ENCODE data around the gene IGFBP7. TPM values are rescaled to one million over a fixed set of nuclear protein-coding genes. Genes with fewer than 3 reads are reported as not detected.

IGFBP7 gene
- total RNA-seq, 1 donor from 2014 or later = 6,655 TPM

GRCh38 chr4:57091657-57092162 lies 18.5 kb downstream of the IGFBP7 start:
- DNase-seq (ENCODE audit: low spot score in 2 of 2) = peak in 1 of 2 donors; percentile 11
- no peaks in the 10 kb centered on the region for H3K9me3 ChIP-seq
- intact Hi-C loops (cut with DNase I) = no loop called here
- H3K27ac ChIP-seq = peak overlapping the region; percentile 75 to 95
- no peak for TF ChIP-seq CTCF (IDR thresholded peaks at IDR 0.05)
- peaks cover 0 to 17% of the 10 kb centered on the region in 2 donors for H3K36me3 ChIP-seq
- H3K27me3 ChIP-seq = no peaks in the 10 kb centered on the region
- H3K4me1 ChIP-seq = peaks cover 11 to 67% of the 10 kb centered on the region in 2 donors
- H3K4me3 ChIP-seq = peak overlapping the region in 1 of 2 donors; percentile 23

GRCh38 chr4:57090079-57090478 lies 20.1 kb downstream of the IGFBP7 start:
- intact Hi-C loops (cut with DNase I) = no loop called here
- Histone ChIP-seq H3K9me3 (peaks cover 0 to 3% of the 10 kb centered on the region in 2 donors), H3K27ac (peak overlapping the region; percentile 75 to 95), H3K27me3 (no peaks in the 10 kb centered on the region), H3K4me3 (no peak overlapping the region), H3K36me3 (peaks cover 0 to 17% of the 10 kb centered on the region in 2 donors), H3K4me1 (peaks cover 10 to 59% of the 10 kb centered on the region in 2 donors)
- no peak for TF ChIP-seq CTCF (IDR thresholded peaks at IDR 0.05)
- no peak for DNase-seq (ENCODE audit: low spot score in 2 of 2)

- DNase-seq (ENCODE audit: low spot score in 2 of 2) = peak in 1 of 2 donors; percentile 51
- Histone ChIP-seq H3K36me3 (peaks cover 0 to 17% of the 10 kb centered on the region in 2 donors), H3K4me3 (no peak overlapping the region), H3K9me3 (peaks cover 0 to 7% of the 10 kb centered on the region in 2 donors), H3K27ac (peak overlapping the region; percentile 75 to 95), H3K27me3 (no peaks in the 10 kb centered on the region), H3K4me1 (peaks cover 10 to 57% of the 10 kb centered on the region in 2 donors)
- intact Hi-C loops (cut with DNase I) = no loop called here
- no peak for TF ChIP-seq CTCF (IDR thresholded peaks at IDR 0.05)
These were observed 20.6 kb downstream of the IGFBP7 start for GRCh38 chr4:57089549-57089948.

- Histone ChIP-seq H3K4me1 (peaks cover 3 to 56% of the 10 kb centered on the region in 2 donors), H3K4me3 (no peak overlapping the region), H3K9me3 (peaks cover 0 to 7% of the 10 kb centered on the region in 2 donors), H3K27me3 (no peaks in the 10 kb centered on the region), H3K27ac (peak overlapping the region; percentile 95 to 96), H3K36me3 (peaks cover 0 to 16% of the 10 kb centered on the region in 2 donors)
- no peak for TF ChIP-seq CTCF (IDR thresholded peaks at IDR 0.05)
- no peak for DNase-seq (ENCODE audit: low spot score in 2 of 2)
- intact Hi-C loops (cut with DNase I) = no loop called here
These were observed 24.0 kb downstream of the IGFBP7 start for GRCh38 chr4:57086031-57086723.

GRCh38 chr4:57085278-57085677 lies 24.9 kb downstream of the IGFBP7 start:
- intact Hi-C loops (cut with DNase I) = no loop called here
- no peak for DNase-seq (ENCODE audit: low spot score in 2 of 2)
- Histone ChIP-seq H3K9me3 (peaks cover 0 to 7% of the 10 kb centered on the region in 2 donors), H3K4me1 (peaks cover 3 to 58% of the 10 kb centered on the region in 2 donors), H3K36me3 (peaks cover 0 to 7% of the 10 kb centered on the region in 2 donors), H3K4me3 (no peak overlapping the region), H3K27me3 (no peaks in the 10 kb centered on the region), H3K27ac (peak overlapping the region; percentile 95 to 96)
- TF ChIP-seq CTCF (IDR thresholded peaks at IDR 0.05) = no peak
